ENCODE measurements around the gene IGSF21. TPM values are rescaled to one million over a fixed set of nuclear protein-coding genes. Genes with fewer than 3 reads are reported as not detected.

IGSF21 gene
- total RNA-seq, 4 donors from 2014 or later = 4.7 to 10.2 (median 5.9) TPM

DNA sequence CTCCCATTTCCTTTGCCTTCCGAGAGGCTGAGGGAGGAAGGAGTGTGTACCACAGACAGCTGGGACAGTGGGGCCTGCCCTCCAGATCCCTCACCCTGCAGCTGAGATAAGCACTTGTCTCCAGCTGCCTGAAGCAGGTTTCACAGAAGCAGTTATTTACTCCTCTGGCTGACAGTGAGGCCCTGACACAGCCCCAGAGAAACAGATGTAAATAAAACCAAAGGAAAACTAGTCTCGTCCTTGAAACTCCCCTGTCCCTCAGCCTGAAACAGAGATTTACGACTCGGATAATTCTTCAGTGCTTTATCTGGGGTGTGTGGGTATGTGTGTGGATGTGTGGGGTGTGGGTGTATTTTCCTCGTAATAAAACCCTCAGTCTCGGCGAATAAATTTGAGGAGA lies 181.1 kb downstream of the IGSF21 start:
- Histone ChIP-seq H3K4me1 (no peaks in the 10 kb centered on the region), H3K9me3 (no peaks in the 10 kb centered on the region), H3K36me3 (no peaks in the 10 kb centered on the region), H3K27me3 (peaks cover 0 to 40% of the 10 kb centered on the region in 2 donors), H3K27ac (no peak overlapping the region), H3K4me3 (no peak overlapping the region)
- no peak for DNase-seq (ENCODE audit: low spot score in 2 of 2)
- TF ChIP-seq EP300 (IDR thresholded peaks at IDR 0.05) (no peak), POLR2A (IDR thresholded peaks at IDR 0.05) (no peak)
- TF ChIP-seq, protein P1, sequence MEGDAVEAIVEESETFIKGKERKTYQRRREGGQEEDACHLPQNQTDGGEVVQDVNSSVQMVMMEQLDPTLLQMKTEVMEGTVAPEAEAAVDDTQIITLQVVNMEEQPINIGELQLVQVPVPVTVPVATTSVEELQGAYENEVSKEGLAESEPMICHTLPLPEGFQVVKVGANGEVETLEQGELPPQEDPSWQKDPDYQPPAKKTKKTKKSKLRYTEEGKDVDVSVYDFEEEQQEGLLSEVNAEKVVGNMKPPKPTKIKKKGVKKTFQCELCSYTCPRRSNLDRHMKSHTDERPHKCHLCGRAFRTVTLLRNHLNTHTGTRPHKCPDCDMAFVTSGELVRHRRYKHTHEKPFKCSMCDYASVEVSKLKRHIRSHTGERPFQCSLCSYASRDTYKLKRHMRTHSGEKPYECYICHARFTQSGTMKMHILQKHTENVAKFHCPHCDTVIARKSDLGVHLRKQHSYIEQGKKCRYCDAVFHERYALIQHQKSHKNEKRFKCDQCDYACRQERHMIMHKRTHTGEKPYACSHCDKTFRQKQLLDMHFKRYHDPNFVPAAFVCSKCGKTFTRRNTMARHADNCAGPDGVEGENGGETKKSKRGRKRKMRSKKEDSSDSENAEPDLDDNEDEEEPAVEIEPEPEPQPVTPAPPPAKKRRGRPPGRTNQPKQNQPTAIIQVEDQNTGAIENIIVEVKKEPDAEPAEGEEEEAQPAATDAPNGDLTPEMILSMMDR (IDR thresholded peaks at IDR 0.05) = no peak
- 33 to 42% methylated on average over 7 of the region's 7 CpGs for WGBS, 2 donors

DNA sequence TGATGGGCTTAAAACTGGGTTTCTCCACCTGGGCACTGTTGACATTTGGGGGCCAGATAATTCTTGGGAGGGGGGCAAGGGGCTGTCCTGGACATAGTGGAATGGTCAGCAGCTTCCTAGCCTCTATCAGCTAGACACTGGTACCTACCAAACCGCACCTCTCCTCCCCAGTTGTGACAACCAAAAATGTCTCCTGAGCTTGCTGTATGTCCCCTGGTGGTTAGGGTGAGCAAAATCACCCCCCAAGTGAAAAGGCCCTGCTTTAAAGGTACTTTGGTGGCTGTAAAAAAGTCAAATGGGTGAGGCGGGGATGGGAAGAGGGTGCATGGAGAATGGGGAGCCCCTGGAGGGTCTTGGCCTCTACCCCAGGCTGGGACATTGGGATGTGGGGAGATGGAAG lies 182.0 kb downstream of the IGSF21 start:
- Histone ChIP-seq H3K4me3 (no peak overlapping the region), H3K9me3 (no peaks in the 10 kb centered on the region), H3K27ac (no peak overlapping the region), H3K36me3 (no peaks in the 10 kb centered on the region), H3K27me3 (peaks cover 0 to 32% of the 10 kb centered on the region in 2 donors), H3K4me1 (no peaks in the 10 kb centered on the region)
- no peak for DNase-seq (ENCODE audit: low spot score in 2 of 2)
- 87 to 88% methylated on average over 2 of the region's 2 CpGs for WGBS, 2 donors
- TF ChIP-seq, protein P1 (IDR thresholded peaks at IDR 0.05) = no peak
- TF ChIP-seq EP300 (IDR thresholded peaks at IDR 0.05) = no peak
- no peak for TF ChIP-seq POLR2A (IDR thresholded peaks at IDR 0.05)

GRCh38 chr1:18290740-18291412 lies 183.3 kb downstream of the IGSF21 start:
- no peak overlapping the region for H3K27ac ChIP-seq
- no peaks in the 10 kb centered on the region for H3K36me3 ChIP-seq
- H3K4me1 ChIP-seq = no peaks in the 10 kb centered on the region
- peaks cover 0 to 30% of the 10 kb centered on the region in 2 donors for H3K27me3 ChIP-seq
- H3K4me3 ChIP-seq = no peak overlapping the region
- no peak for TF ChIP-seq EP300 (IDR thresholded peaks at IDR 0.05)
- TF ChIP-seq, protein P1 (IDR thresholded peaks at IDR 0.05) = no peak
- TF ChIP-seq POLR2A (IDR thresholded peaks at IDR 0.05) = no peak
- no peaks in the 10 kb centered on the region for H3K9me3 ChIP-seq
- no peak for DNase-seq (ENCODE audit: low spot score in 2 of 2)
- WGBS, 2 donors = 51 to 58% methylated on average over 27 of the region's 27 CpGs

GRCh38 chr1:18292531-18292930 lies 184.9 kb downstream of the IGSF21 start:
- WGBS, 2 donors = 78 to 84% methylated on average over 7 of the region's 7 CpGs

GRCh38 chr1:18293291-18293690 lies 185.7 kb downstream of the IGSF21 start:
- no peaks in the 10 kb centered on the region for H3K9me3 ChIP-seq
- H3K4me1 ChIP-seq = no peaks in the 10 kb centered on the region
- 64 to 75% methylated on average over 6 of the region's 6 CpGs for WGBS, 2 donors

More at GRCh38 chr1:18292531-18292930, 184.9 kb downstream of the IGSF21 start:
- DNase-seq (ENCODE audit: low spot score in 2 of 2) = no peak
- Histone ChIP-seq H3K4me1 (no peaks in the 10 kb centered on the region), H3K4me3 (no peak overlapping the region), H3K9me3 (no peaks in the 10 kb centered on the region), H3K27me3 (peaks cover 0 to 32% of the 10 kb centered on the region in 2 donors), H3K27ac (no peak overlapping the region), H3K36me3 (no peaks in the 10 kb centered on the region)
- no peak for TF ChIP-seq EP300 (IDR thresholded peaks at IDR 0.05)

More at GRCh38 chr1:18293291-18293690, 185.7 kb downstream of the IGSF21 start:
- TF ChIP-seq EP300 (IDR thresholded peaks at IDR 0.05) = no peak
- TF ChIP-seq POLR2A (IDR thresholded peaks at IDR 0.05) = no peak
- TF ChIP-seq, protein P1 (IDR thresholded peaks at IDR 0.05) = no peak
- no peak overlapping the region for H3K4me3 ChIP-seq
- no peak for DNase-seq (ENCODE audit: low spot score in 2 of 2)
- no peaks in the 10 kb centered on the region for H3K36me3 ChIP-seq
- H3K27me3 ChIP-seq = peaks cover 0 to 40% of the 10 kb centered on the region in 2 donors
- H3K27ac ChIP-seq = no peak overlapping the region

All from tibial nerve (tissue), 4 donors.